ENCODE results near the gene UNC13B. TPM values are rescaled to one million over a fixed set of nuclear protein-coding genes. Genes with fewer than 3 reads are reported as not detected.

UNC13B gene
- total RNA-seq, 1 donor from 2014 or later = 15.5 TPM

- no peak for DNase-seq (ENCODE audit: low read depth in 2 of 2)
These were observed 160.5 kb downstream of the UNC13B start for GRCh38 chr9:35322075-35322885.

GRCh38 chr9:35324966-35325365 is 163.2 kb downstream of the UNC13B start:
- DNase-seq (ENCODE audit: low read depth in 2 of 2) = peak in 1 of 2 donors; percentile 26

GRCh38 chr9:35333551-35333950 is 171.7 kb downstream of the UNC13B start:
- peak in 1 of 2 donors; percentile 38 for DNase-seq (ENCODE audit: low read depth in 2 of 2)

GRCh38 chr9:35335164-35335563 is 173.4 kb downstream of the UNC13B start:
- peak in 1 of 2 donors; percentile 95 for DNase-seq (ENCODE audit: low read depth in 2 of 2)

- DNase-seq (ENCODE audit: low read depth in 2 of 2) = no peak
These were observed 176.3 kb downstream of the UNC13B start for GRCh38 chr9:35338086-35338485.

GRCh38 chr9:35338561-35339274 is 176.9 kb downstream of the UNC13B start:
- DNase-seq (ENCODE audit: low read depth in 2 of 2) = no peak

- no peak for DNase-seq (ENCODE audit: low read depth in 2 of 2)
These were observed 178.2 kb downstream of the UNC13B start for GRCh38 chr9:35340046-35340445.

- no peak for DNase-seq (ENCODE audit: low read depth in 2 of 2)
These were observed 179.2 kb downstream of the UNC13B start for GRCh38 chr9:35341021-35341420.

GRCh38 chr9:35341585-35341984 is 179.8 kb downstream of the UNC13B start:
- DNase-seq (ENCODE audit: low read depth in 2 of 2) = peak in 1 of 2 donors; percentile 91

- no peak for DNase-seq (ENCODE audit: low read depth in 2 of 2)
These were observed 180.6 kb downstream of the UNC13B start for GRCh38 chr9:35342221-35342958.

GRCh38 chr9:35348109-35348508 is 186.3 kb downstream of the UNC13B start:
- DNase-seq (ENCODE audit: low read depth in 2 of 2) = no peak

- DNase-seq (ENCODE audit: low read depth in 2 of 2) = no peak
These were observed 187.6 kb downstream of the UNC13B start for GRCh38 chr9:35349287-35349990.

GRCh38 chr9:35350212-35350611 is 188.4 kb downstream of the UNC13B start:
- DNase-seq (ENCODE audit: low read depth in 2 of 2) = no peak

GRCh38 chr9:35350827-35351549 is 189.2 kb downstream of the UNC13B start:
- DNase-seq (ENCODE audit: low read depth in 2 of 2) = peak in 1 of 2 donors; percentile 63

GRCh38 chr9:35353731-35354365 is 192.0 kb downstream of the UNC13B start:
- DNase-seq (ENCODE audit: low read depth in 2 of 2) = no peak

GRCh38 chr9:35355939-35356338 is 194.1 kb downstream of the UNC13B start:
- no peak for DNase-seq (ENCODE audit: low read depth in 2 of 2)

- no peak for DNase-seq (ENCODE audit: low read depth in 2 of 2)
These were observed 195.3 kb downstream of the UNC13B start for GRCh38 chr9:35357116-35357515.

- no peak for DNase-seq (ENCODE audit: low read depth in 2 of 2)
These were observed 196.0 kb downstream of the UNC13B start for GRCh38 chr9:35357826-35358225.

- peak in 1 of 2 donors; percentile 74 for DNase-seq (ENCODE audit: low read depth in 2 of 2)
These were observed 203.2 kb downstream of the UNC13B start for GRCh38 chr9:35364817-35365585.
